Measurements from ENCODE around the gene CPLX3.

CPLX3 gene

GRCh38 chr15:74808078-74808839, 18.2 kb upstream of the CPLX3 start:
- TF ChIP-seq TAF1 (IDR thresholded peaks at IDR 0.05; ENCODE audit: borderline replicate concordance, insufficient read depth, low read length) = no peak
- no peak for TF ChIP-seq REST (IDR thresholded peaks at IDR 0.05; ENCODE audit: insufficient read depth in 1 of 2, low read depth in 2 of 2, low read length in 2 of 2)
- TF ChIP-seq POLR2AphosphoS5 (IDR thresholded peaks at IDR 0.05; ENCODE audit: low read depth, low read length) = no peak
- no peak for TF ChIP-seq SIN3A (IDR thresholded peaks at IDR 0.05; ENCODE audit: borderline replicate concordance, insufficient read depth, low read length)
- TF ChIP-seq FOXP2 (optimal IDR thresholded peaks at IDR 0.05; ENCODE audit: borderline replicate concordance, extremely low read depth, extremely low read length, insufficient read depth) = no peak

GRCh38 chr15:74808840-74809229, 17.6 kb upstream of the CPLX3 start:
- TF ChIP-seq POLR2AphosphoS5 (IDR thresholded peaks at IDR 0.05; ENCODE audit: low read depth, low read length) (no peak), TAF1 (IDR thresholded peaks at IDR 0.05; ENCODE audit: borderline replicate concordance, insufficient read depth, low read length) (no peak), REST (IDR thresholded peaks at IDR 0.05; ENCODE audit: insufficient read depth in 1 of 2, low read depth in 2 of 2, low read length in 2 of 2) (no peak), SIN3A (IDR thresholded peaks at IDR 0.05; ENCODE audit: borderline replicate concordance, insufficient read depth, low read length) (no peak), FOXP2 (optimal IDR thresholded peaks at IDR 0.05; ENCODE audit: borderline replicate concordance, extremely low read depth, extremely low read length, insufficient read depth) (no peak)

- TF ChIP-seq POLR2AphosphoS5 (IDR thresholded peaks at IDR 0.05; ENCODE audit: low read depth, low read length) = no peak
- no peak for TF ChIP-seq SIN3A (IDR thresholded peaks at IDR 0.05; ENCODE audit: borderline replicate concordance, insufficient read depth, low read length)
- TF ChIP-seq TAF1 (IDR thresholded peaks at IDR 0.05; ENCODE audit: borderline replicate concordance, insufficient read depth, low read length) = no peak
- no peak for TF ChIP-seq FOXP2 (optimal IDR thresholded peaks at IDR 0.05; ENCODE audit: borderline replicate concordance, extremely low read depth, extremely low read length, insufficient read depth)
- no peak for TF ChIP-seq REST (IDR thresholded peaks at IDR 0.05; ENCODE audit: insufficient read depth in 1 of 2, low read depth in 2 of 2, low read length in 2 of 2)
Measured at GRCh38 chr15:74809242-74809641, 17.2 kb upstream of the CPLX3 start.

GRCh38 chr15:74809956-74810355, 16.5 kb upstream of the CPLX3 start:
- no peak for TF ChIP-seq TAF1 (IDR thresholded peaks at IDR 0.05; ENCODE audit: borderline replicate concordance, insufficient read depth, low read length)
- TF ChIP-seq POLR2AphosphoS5 (IDR thresholded peaks at IDR 0.05; ENCODE audit: low read depth, low read length) = no peak
- TF ChIP-seq FOXP2 (optimal IDR thresholded peaks at IDR 0.05; ENCODE audit: borderline replicate concordance, extremely low read depth, extremely low read length, insufficient read depth) = no peak

GRCh38 chr15:74812533-74812932, 13.9 kb upstream of the CPLX3 start, which contains the start of gene LMAN1L:
LMAN1L (plus strand) TSS chr15:74812835; CDS start chr15:74812855, 20 bp downstream.
- no peak for TF ChIP-seq REST (IDR thresholded peaks at IDR 0.05; ENCODE audit: insufficient read depth in 1 of 2, low read depth in 2 of 2, low read length in 2 of 2)
- TF ChIP-seq TAF1 (IDR thresholded peaks at IDR 0.05; ENCODE audit: borderline replicate concordance, insufficient read depth, low read length) = no peak
- no peak for TF ChIP-seq FOXP2 (optimal IDR thresholded peaks at IDR 0.05; ENCODE audit: borderline replicate concordance, extremely low read depth, extremely low read length, insufficient read depth)
